HEK293T (cell line): ENCODE data around the gene FOXG1.

Source experiments
- CTCF ChIA-PET: fragments of 350-600 bp; formaldehyde crosslinking; extraction: SDS; loops from one replicate; lab custom pipeline; 2021; ENCODE audit warnings: antibody characterized with exemption, inconsistent platforms; lab: Yijun Ruan, JAX
- POLR2A ChIA-PET: fragments of 350-600 bp; formaldehyde crosslinking; extraction: SDS; loops from one replicate; lab custom pipeline; 2020; ENCODE audit warnings: antibody characterized with exemption, inconsistent platforms; lab: Yijun Ruan, JAX
- DNase-seq: peaks from one replicate; pipeline ENCODE4 v3.0.0; 2012; ENCODE audit warnings: mixed read lengths; ENCODE audit errors: extremely low spot score
- ARNT ChIP-seq: fragments of 450-650 bp; IDR thresholded peaks from 2 replicates; pipeline ENCODE4 v1.6.1; 2017; ENCODE audit warnings: mild to moderate bottlenecking
- BHLHE40 ChIP-seq: fragments of 450-650 bp; IDR thresholded peaks from 2 replicates; pipeline ENCODE4 v1.6.1; 2016; ENCODE audit warnings: mild to moderate bottlenecking, moderate library complexity, borderline replicate concordance
- CTBP1 ChIP-seq: fragments of 450-650 bp; IDR thresholded peaks from 2 replicates; pipeline ENCODE4 v1.6.1; 2016; ENCODE audit warnings: borderline replicate concordance
- ELF4 ChIP-seq: fragments of 450-650 bp; IDR thresholded peaks from 2 replicates; pipeline ENCODE4 v1.6.1; 2017; ENCODE audit warnings: antibody characterized with exemption
- FOXA1 ChIP-seq: fragments of 450-650 bp; IDR thresholded peaks from 2 replicates; pipeline ENCODE4 v1.6.1; 2016; ENCODE audit warnings: mild to moderate bottlenecking
- FOXK2 ChIP-seq: fragments of 450-650 bp; IDR thresholded peaks from 2 replicates; pipeline ENCODE4 v1.6.1; 2016; ENCODE audit warnings: mild to moderate bottlenecking
- FOXM1 ChIP-seq: fragments of 450-650 bp; IDR thresholded peaks from 2 replicates; pipeline ENCODE4 v1.6.1; 2017; ENCODE audit warnings: mild to moderate bottlenecking, borderline replicate concordance
- HDGF ChIP-seq: fragments of 450-650 bp; IDR thresholded peaks from 2 replicates; pipeline ENCODE4 v1.6.1; 2017; ENCODE audit warnings: antibody characterized with exemption, borderline replicate concordance
- L3MBTL2 ChIP-seq: fragments of 450-650 bp; conservative IDR thresholded peaks from 2 replicates; pipeline ENCODE4 v1.6.1; 2016; ENCODE audit warnings: mild to moderate bottlenecking
- LEF1 ChIP-seq: fragments of 450-650 bp; IDR thresholded peaks from 2 replicates; pipeline ENCODE4 v1.6.1; 2017; ENCODE audit warnings: mild to moderate bottlenecking, borderline replicate concordance
- NFRKB ChIP-seq: fragments of 450-650 bp; IDR thresholded peaks from 2 replicates; pipeline ENCODE4 v1.6.1; 2016; ENCODE audit warnings: mild to moderate bottlenecking, moderate library complexity
- SP1 ChIP-seq: fragments of 450-650 bp; IDR thresholded peaks from 2 replicates; pipeline ENCODE4 v1.6.1; 2017
- SUZ12 ChIP-seq: fragments of 450-650 bp; IDR thresholded peaks from 2 replicates; pipeline ENCODE4 v1.6.1; 2016; ENCODE audit warnings: mild to moderate bottlenecking
- TARDBP ChIP-seq: fragments of 450-650 bp; IDR thresholded peaks from 2 replicates; pipeline ENCODE4 v1.6.1; 2016
- ZNF384 ChIP-seq: fragments of 450-650 bp; IDR thresholded peaks from 2 replicates; pipeline ENCODE4 v1.6.1; 2016
- TF ChIP-seq, protein P1 (sequence below): fragments of 450-650 bp; IDR thresholded peaks from 2 replicates; pipeline ENCODE4 v1.6.1; 2016

FOXG1 gene

DNA sequence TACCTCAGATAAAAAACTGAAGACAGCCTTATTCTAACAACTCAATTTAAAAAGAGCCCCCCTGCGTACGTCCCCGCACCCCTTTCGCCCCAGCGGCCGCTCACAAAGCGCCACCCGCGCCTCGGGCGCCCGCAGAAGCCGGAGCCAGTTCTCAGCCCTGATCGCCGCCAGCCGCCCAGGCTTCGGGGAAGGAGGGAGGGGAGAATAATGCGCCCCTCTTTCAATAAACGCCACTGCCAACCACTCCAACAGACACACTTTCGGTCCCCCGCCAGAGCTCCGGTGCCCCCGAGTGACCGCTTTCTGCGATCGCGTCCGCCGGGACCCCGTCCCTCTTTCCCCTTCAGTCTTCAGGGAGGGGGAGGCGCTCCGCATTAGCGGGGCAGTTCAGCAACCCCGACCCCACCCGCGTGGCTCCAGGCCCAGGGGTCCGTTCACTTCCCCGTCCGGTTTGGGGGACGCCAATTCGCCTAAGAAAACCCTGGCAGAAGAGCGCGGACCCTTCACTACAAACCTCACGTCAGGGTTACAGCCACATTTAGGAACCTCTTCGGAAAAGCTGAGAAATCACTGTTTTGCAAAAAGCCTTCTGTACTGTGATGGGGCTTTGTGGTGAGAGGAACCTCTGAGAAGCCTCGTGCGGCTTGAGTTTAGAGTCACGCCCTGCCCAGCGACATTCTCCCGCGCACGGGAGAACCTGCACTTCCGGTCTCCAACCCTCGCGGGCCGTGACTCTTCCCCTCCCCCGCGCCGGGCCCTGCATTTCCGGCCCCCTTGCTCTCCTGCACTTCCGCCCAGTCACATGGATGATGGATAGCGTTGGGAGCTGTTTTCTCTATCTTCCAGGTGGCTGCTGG lies 18.7 kb downstream of the FOXG1 start:
- TF ChIP-seq TARDBP: no peak
- TF ChIP-seq ARNT: no peak
- no peak for TF ChIP-seq FOXM1
- TF ChIP-seq HDGF: no peak
- TF ChIP-seq ELF4: no peak
- TF ChIP-seq, protein P1, sequence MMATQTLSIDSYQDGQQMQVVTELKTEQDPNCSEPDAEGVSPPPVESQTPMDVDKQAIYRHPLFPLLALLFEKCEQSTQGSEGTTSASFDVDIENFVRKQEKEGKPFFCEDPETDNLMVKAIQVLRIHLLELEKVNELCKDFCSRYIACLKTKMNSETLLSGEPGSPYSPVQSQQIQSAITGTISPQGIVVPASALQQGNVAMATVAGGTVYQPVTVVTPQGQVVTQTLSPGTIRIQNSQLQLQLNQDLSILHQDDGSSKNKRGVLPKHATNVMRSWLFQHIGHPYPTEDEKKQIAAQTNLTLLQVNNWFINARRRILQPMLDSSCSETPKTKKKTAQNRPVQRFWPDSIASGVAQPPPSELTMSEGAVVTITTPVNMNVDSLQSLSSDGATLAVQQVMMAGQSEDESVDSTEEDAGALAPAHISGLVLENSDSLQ: no peak
- no peak for TF ChIP-seq NFRKB
- no peak for TF ChIP-seq ZNF384
- TF ChIP-seq LEF1: no peak
- TF ChIP-seq CTBP1: no peak
- no peak for TF ChIP-seq SP1
- TF ChIP-seq BHLHE40: no peak
- no peak for TF ChIP-seq L3MBTL2
- no peak for TF ChIP-seq FOXA1
- POLR2A ChIA-PET: no interaction called here
- no peak for DNase-seq
- CTCF ChIA-PET: no interaction called here

DNA sequence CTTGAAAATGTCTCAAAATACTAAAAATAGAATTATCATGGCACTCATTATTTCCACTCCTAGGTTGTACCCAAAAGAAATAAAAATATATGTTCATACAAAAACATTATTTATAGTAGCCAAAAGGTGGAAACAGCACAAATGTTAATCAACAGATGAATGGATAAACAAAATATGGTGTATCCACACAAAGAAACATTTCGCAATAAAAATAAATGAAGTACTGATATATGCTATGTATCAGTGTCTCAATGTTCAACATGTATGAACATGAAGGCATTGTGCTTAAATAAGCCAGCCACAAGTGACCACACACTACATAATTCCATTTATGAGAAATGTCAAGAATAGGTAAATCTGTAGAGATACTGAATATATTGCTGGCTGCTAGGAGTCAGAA lies 40.9 kb downstream of the FOXG1 start:
- CTCF ChIA-PET: no interaction called here
- no peak for DNase-seq
- POLR2A ChIA-PET: no interaction called here
- TF ChIP-seq, protein P1: no peak
- TF ChIP-seq FOXK2 (no peak), ARNT (no peak), NFRKB (no peak), ZNF384 (no peak), TARDBP (no peak), HDGF (no peak), BHLHE40 (no peak), L3MBTL2 (no peak), LEF1 (no peak), SP1 (no peak), CTBP1 (no peak), SUZ12 (no peak), ELF4 (no peak), FOXM1 (no peak), FOXA1 (no peak)

DNA sequence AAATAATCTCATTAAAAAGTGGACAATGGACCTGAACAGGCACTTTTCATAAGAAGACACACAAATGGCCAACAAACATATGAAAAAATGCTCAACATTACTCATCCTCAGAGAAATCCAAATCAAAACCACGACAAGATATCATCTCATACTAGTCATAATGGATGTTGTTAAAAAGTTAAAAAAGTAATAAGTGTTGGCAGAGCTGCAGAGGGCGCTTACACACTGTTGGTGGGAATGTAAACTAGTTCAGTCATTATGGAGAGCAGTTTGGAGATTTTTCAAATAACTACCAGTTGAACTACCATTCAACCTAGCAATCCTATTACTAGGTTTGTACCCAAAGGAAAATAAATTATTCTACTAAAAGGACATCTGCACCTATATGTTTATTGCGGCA lies 47.2 kb downstream of the FOXG1 start:
- TF ChIP-seq FOXA1 (no peak), FOXK2 (no peak), NFRKB (no peak), SP1 (no peak), ARNT (no peak), BHLHE40 (no peak)
- no peak for DNase-seq
- POLR2A ChIA-PET: no interaction called here
- CTCF ChIA-PET: no interaction called here
